GM23338 (cell line): ENCODE measurements around the gene GALNT11. TPM values are rescaled to one million over a fixed set of nuclear protein-coding genes. Genes with fewer than 3 reads are reported as not detected.

Experiments
- ATAC-seq: fragments of 200-7000 bp; cut with Tn5 transposase; 3 replicates; pipeline ENCODE4 v1.9.1; 2020
- DNase-seq: peaks from one replicate; pipeline ENCODE4 v3.0.0-alpha.2; 2015; ENCODE audit warnings: low spot score
- H2AFZ ChIP-seq: fragments of 200-600 bp; sonication (generic); 2 replicates; pipeline ENCODE4 v1.8.0; 2016; ENCODE audit warnings: antibody characterized with exemption, mild to moderate bottlenecking, moderate library complexity
- H3F3A ChIP-seq: fragments of 200-600 bp; sonication (generic); replicated peaks from 2 replicates; pipeline ENCODE4 v1.8.0; 2017; ENCODE audit warnings: antibody characterized with exemption, mixed run types, low read depth
- H3K27ac ChIP-seq: fragments of 200-600 bp; sonication (generic); 2 replicates; pipeline ENCODE4 v1.6.1; 2016; ENCODE audit warnings: low read depth
- H3K27me3 ChIP-seq: fragments of 200-600 bp; sonication (generic); 2 replicates; pipeline ENCODE4 v1.8.0; 2016; ENCODE audit warnings: mild to moderate bottlenecking, mixed run types, moderate library complexity; ENCODE audit not compliant: insufficient read depth
- H3K36me3 ChIP-seq: fragments of 200-600 bp; sonication (generic); 2 replicates; pipeline ENCODE4 v1.8.0; 2016; ENCODE audit warnings: mild to moderate bottlenecking; ENCODE audit not compliant: insufficient read depth
- H3K4me1 ChIP-seq: fragments of 200-600 bp; sonication (generic); 2 replicates; pipeline ENCODE4 v1.8.0; 2016; ENCODE audit warnings: mild to moderate bottlenecking, moderate library complexity; ENCODE audit not compliant: insufficient read depth
- H3K4me2 ChIP-seq: fragments of 200-600 bp; sonication (generic); 2 replicates; pipeline ENCODE4 v1.7.1; 2017; ENCODE audit warnings: mixed run types
- H3K4me3 ChIP-seq: fragments of 200-600 bp; sonication (generic); 2 replicates; pipeline ENCODE4 v1.6.1; 2016; ENCODE audit warnings: mixed run types
- H3K79me2 ChIP-seq: fragments of 200-600 bp; sonication (generic); replicated peaks from 2 replicates; pipeline ENCODE4 v1.8.0; 2017; ENCODE audit warnings: mild to moderate bottlenecking; ENCODE audit not compliant: insufficient read depth
- H3K9me2 ChIP-seq: fragments of 200-600 bp; sonication (generic); 2 replicates; pipeline ENCODE4 v1.8.0; 2017; ENCODE audit not compliant: insufficient read depth
- H4K20me1 ChIP-seq: fragments of 200-600 bp; sonication (generic); replicated peaks from 2 replicates; pipeline ENCODE4 v1.8.0; 2017; ENCODE audit warnings: mild to moderate bottlenecking; ENCODE audit not compliant: insufficient read depth
- H3K27ac Mint-ChIP-seq: 2 replicates; pipeline ENCODE4 v1.8.0; 2020; ENCODE audit warnings: inconsistent platforms, mild to moderate bottlenecking, moderate library complexity, mixed read lengths
- H3K27me3 Mint-ChIP-seq: 3 replicates; pipeline ENCODE4 v1.8.0; 2022; ENCODE audit warnings: low read depth, mild to moderate bottlenecking, moderate library complexity, mixed read lengths, inconsistent platforms; ENCODE audit not compliant: insufficient read depth, poor library complexity
- H3K36me3 Mint-ChIP-seq: 3 replicates; pipeline ENCODE4 v1.8.0; 2021; ENCODE audit warnings: low read depth, mild to moderate bottlenecking, inconsistent platforms, moderate library complexity, mixed read lengths
- H3K4me1 Mint-ChIP-seq: 3 replicates; pipeline ENCODE4 v1.8.0; 2020; ENCODE audit warnings: mild to moderate bottlenecking, inconsistent platforms, mixed read lengths
- H3K4me3 Mint-ChIP-seq: 3 replicates; pipeline ENCODE4 v1.8.0; 2021; ENCODE audit warnings: moderate library complexity, mild to moderate bottlenecking, inconsistent platforms, mixed read lengths
- H3K9me3 Mint-ChIP-seq: 3 replicates; pipeline ENCODE4 v1.8.0; 2020; ENCODE audit warnings: moderate library complexity, mild to moderate bottlenecking, inconsistent platforms, mixed read lengths
- NANOG ChIP-seq: IDR thresholded peaks from 2 replicates; pipeline ENCODE4 v1.6.1; 2016; ENCODE audit warnings: antibody characterized with exemption, borderline replicate concordance
- POLR2AphosphoS5 ChIP-seq: IDR thresholded peaks from 2 replicates; pipeline ENCODE4 v1.6.1; 2016; ENCODE audit warnings: antibody characterized with exemption, low read depth
- polyA plus RNA-seq: library from polyadenylated mRNA; unstranded; fragments of >200 nt; fragmentation: Nextera tagmentation; extraction: Ambion mirVana; gene quantifications from 2 replicates; pipeline ENCODE4 v1.2.1, GENCODE V29; 2016
- total RNA-seq: library from RNA; depleted of rRNA; stranded (reverse); fragments of >200 nt; shearing (Covaris generic); gene quantifications from 2 replicates; pipeline ENCODE4 v1.2.3, GENCODE V29; 2014
- TF ChIP-seq, protein P1 (sequence below): IDR thresholded peaks from one replicate; pipeline ENCODE4 v1.6.1; 2018; ENCODE audit warnings: antibody characterized with exemption; ENCODE audit not compliant: unreplicated experiment
- TF ChIP-seq, protein P2 (sequence below): fragments of 250-450 bp; sonication (Bioruptor Pico); IDR thresholded peaks from 2 replicates; pipeline ENCODE4 v1.5.0; 2020; ENCODE audit warnings: mild to moderate bottlenecking, moderate library complexity

GALNT11 gene
- total and polyA plus RNA-seq, 2 experiments from 2014 or later = 16.1 to 33.6 TPM

DNA sequence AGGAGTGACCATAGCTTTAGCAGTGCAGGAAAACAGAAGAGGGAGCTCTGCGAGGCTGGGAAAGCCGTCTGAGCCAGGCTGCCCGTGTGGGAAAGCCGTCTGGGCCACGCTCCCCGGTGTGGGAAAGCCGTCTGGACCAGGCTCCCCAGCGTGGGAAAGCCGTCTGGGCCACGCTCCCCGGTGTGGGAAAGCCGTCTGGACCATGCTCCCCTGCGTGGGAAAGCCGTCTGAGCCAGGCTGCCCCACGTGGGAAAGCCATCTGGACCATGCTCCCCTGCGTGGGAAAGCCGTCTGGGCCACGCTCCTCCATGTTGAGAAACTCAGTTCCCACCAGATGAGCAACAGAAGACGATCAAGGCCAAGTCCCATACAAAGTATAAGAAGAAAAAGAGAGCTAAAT, 101.8 kb downstream of the GALNT11 start:
- Histone ChIP-seq H3K4me1 (no peaks in the 10 kb centered on the region), H3K27me3 (no peaks in the 10 kb centered on the region), H3K79me2 (no peaks in the 10 kb centered on the region), H3F3A (no peaks in the 10 kb centered on the region), H3K9me2 (no peaks in the 10 kb centered on the region), H3K4me3 (no peak overlapping the region), H3K36me3 (no peaks in the 10 kb centered on the region), H3K27ac (no peak overlapping the region), H2AFZ (no peak overlapping the region), H4K20me1 (no peaks in the 10 kb centered on the region), H3K4me2 (no peak overlapping the region)
- no peak for ATAC-seq
- TF ChIP-seq POLR2AphosphoS5 (no peak), NANOG (no peak)
- TF ChIP-seq, protein P1, sequence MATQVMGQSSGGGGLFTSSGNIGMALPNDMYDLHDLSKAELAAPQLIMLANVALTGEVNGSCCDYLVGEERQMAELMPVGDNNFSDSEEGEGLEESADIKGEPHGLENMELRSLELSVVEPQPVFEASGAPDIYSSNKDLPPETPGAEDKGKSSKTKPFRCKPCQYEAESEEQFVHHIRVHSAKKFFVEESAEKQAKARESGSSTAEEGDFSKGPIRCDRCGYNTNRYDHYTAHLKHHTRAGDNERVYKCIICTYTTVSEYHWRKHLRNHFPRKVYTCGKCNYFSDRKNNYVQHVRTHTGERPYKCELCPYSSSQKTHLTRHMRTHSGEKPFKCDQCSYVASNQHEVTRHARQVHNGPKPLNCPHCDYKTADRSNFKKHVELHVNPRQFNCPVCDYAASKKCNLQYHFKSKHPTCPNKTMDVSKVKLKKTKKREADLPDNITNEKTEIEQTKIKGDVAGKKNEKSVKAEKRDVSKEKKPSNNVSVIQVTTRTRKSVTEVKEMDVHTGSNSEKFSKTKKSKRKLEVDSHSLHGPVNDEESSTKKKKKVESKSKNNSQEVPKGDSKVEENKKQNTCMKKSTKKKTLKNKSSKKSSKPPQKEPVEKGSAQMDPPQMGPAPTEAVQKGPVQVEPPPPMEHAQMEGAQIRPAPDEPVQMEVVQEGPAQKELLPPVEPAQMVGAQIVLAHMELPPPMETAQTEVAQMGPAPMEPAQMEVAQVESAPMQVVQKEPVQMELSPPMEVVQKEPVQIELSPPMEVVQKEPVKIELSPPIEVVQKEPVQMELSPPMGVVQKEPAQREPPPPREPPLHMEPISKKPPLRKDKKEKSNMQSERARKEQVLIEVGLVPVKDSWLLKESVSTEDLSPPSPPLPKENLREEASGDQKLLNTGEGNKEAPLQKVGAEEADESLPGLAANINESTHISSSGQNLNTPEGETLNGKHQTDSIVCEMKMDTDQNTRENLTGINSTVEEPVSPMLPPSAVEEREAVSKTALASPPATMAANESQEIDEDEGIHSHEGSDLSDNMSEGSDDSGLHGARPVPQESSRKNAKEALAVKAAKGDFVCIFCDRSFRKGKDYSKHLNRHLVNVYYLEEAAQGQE = no peak
- TF ChIP-seq, protein P2, sequence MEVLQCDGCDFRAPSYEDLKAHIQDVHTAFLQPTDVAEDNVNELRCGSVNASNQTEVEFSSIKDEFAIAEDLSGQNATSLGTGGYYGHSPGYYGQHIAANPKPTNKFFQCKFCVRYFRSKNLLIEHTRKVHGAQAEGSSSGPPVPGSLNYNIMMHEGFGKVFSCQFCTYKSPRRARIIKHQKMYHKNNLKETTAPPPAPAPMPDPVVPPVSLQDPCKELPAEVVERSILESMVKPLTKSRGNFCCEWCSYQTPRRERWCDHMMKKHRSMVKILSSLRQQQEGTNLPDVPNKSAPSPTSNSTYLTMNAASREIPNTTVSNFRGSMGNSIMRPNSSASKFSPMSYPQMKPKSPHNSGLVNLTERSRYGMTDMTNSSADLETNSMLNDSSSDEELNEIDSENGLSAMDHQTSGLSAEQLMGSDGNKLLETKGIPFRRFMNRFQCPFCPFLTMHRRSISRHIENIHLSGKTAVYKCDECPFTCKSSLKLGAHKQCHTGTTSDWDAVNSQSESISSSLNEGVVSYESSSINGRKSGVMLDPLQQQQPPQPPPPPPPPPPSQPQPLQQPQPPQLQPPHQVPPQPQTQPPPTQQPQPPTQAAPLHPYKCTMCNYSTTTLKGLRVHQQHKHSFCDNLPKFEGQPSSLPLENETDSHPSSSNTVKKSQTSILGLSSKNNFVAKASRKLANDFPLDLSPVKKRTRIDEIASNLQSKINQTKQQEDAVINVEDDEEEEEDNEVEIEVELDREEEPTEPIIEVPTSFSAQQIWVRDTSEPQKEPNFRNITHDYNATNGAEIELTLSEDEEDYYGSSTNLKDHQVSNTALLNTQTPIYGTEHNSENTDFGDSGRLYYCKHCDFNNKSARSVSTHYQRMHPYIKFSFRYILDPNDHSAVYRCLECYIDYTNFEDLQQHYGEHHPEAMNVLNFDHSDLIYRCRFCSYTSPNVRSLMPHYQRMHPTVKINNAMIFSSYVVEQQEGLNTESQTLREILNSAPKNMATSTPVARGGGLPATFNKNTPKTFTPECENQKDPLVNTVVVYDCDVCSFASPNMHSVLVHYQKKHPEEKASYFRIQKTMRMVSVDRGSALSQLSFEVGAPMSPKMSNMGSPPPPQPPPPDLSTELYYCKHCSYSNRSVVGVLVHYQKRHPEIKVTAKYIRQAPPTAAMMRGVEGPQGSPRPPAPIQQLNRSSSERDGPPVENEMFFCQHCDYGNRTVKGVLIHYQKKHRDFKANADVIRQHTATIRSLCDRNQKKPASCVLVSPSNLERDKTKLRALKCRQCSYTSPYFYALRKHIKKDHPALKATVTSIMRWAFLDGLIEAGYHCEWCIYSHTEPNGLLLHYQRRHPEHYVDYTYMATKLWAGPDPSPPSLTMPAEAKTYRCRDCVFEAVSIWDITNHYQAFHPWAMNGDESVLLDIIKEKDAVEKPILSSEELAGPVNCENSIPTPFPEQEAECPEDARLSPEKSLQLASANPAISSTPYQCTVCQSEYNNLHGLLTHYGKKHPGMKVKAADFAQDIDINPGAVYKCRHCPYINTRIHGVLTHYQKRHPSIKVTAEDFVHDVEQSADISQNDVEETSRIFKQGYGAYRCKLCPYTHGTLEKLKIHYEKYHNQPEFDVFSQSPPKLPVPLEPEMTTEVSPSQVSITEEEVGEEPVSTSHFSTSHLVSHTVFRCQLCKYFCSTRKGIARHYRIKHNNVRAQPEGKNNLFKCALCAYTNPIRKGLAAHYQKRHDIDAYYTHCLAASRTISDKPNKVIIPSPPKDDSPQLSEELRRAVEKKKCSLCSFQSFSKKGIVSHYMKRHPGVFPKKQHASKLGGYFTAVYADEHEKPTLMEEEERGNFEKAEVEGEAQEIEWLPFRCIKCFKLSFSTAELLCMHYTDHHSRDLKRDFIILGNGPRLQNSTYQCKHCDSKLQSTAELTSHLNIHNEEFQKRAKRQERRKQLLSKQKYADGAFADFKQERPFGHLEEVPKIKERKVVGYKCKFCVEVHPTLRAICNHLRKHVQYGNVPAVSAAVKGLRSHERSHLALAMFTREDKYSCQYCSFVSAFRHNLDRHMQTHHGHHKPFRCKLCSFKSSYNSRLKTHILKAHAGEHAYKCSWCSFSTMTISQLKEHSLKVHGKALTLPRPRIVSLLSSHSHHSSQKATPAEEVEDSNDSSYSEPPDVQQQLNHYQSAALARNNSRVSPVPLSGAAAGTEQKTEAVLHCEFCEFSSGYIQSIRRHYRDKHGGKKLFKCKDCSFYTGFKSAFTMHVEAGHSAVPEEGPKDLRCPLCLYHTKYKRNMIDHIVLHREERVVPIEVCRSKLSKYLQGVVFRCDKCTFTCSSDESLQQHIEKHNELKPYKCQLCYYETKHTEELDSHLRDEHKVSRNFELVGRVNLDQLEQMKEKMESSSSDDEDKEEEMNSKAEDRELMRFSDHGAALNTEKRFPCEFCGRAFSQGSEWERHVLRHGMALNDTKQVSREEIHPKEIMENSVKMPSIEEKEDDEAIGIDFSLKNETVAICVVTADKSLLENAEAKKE (CRISPR knock-in tag) = no peak
- no peak overlapping the region for H3K4me3 Mint-ChIP-seq
- peaks cover 5% of the 10 kb centered on the region; the same call in 2 of the 3 replicates for H3K9me3 Mint-ChIP-seq
- H3K27me3 Mint-ChIP-seq = peaks cover 10% of the 10 kb centered on the region
- no peak for DNase-seq
- peaks cover 44% of the 10 kb centered on the region for H3K36me3 Mint-ChIP-seq
- no peak overlapping the region for H3K27ac Mint-ChIP-seq
- no peaks in the 10 kb centered on the region; the same call in 1 of the 3 replicates for H3K4me1 Mint-ChIP-seq
